Measurements from ENCODE around the gene POLQ.

GRCh38 chr3:121542924-121543323, 2.9 kb downstream of the POLQ start:
- TF ChIP-seq CTCF (IDR thresholded peaks at IDR 0.05; ENCODE audit: insufficient read depth, low read length): no peak
- TF ChIP-seq GABPA (IDR thresholded peaks at IDR 0.05; ENCODE audit: low read depth): no peak

Data from HL-60 (cell line).